ENCODE measurements around the gene SERTAD2.

DNA sequence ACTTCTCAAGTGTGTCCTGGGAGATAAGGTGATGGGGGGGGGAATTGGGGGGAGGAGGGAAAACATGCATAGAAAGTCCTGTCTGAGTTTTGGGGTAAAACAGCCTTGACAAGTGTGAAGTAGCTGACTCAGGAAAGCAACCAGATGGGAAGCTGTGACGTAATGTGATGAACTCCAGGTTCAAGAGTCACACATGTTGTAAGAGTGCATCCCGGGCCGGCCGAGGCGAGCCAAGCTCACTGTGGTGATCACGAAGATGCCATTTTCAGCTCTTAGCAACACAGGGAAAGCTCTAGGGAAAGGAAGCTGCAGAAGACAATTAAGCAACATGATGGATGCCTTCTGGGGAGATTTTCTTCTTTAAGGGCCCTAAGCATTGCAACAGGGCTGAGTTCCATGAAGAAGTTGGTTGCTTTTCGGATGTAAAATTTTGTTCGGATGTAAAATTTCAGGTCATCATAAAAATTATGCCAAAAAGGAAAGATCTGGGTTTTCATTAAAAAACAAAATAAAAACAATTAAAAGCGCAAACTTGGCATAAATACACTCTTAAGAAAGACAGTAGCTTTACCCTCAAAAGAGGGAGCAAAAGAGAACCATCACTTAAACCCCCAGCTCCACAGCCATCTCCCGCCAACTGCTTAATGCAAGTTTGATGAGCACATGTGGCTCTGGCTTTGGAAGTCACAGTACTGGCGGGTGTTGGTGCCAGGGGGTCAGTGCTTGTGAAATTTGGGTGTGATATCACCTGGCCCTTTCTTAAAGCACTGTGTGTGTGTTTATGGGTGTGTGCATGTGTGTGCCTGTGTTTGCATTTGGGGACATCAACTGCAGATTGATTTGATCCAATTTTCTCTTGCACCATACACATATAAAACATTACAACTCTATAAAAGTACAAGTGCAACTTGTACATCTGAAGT is 19.1 kb downstream of the SERTAD2 start:
- TF ChIP-seq, protein P1, sequence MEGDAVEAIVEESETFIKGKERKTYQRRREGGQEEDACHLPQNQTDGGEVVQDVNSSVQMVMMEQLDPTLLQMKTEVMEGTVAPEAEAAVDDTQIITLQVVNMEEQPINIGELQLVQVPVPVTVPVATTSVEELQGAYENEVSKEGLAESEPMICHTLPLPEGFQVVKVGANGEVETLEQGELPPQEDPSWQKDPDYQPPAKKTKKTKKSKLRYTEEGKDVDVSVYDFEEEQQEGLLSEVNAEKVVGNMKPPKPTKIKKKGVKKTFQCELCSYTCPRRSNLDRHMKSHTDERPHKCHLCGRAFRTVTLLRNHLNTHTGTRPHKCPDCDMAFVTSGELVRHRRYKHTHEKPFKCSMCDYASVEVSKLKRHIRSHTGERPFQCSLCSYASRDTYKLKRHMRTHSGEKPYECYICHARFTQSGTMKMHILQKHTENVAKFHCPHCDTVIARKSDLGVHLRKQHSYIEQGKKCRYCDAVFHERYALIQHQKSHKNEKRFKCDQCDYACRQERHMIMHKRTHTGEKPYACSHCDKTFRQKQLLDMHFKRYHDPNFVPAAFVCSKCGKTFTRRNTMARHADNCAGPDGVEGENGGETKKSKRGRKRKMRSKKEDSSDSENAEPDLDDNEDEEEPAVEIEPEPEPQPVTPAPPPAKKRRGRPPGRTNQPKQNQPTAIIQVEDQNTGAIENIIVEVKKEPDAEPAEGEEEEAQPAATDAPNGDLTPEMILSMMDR (conservative IDR thresholded peaks at IDR 0.05; ENCODE audit: low read depth, low read length): no peak
- TF ChIP-seq EZH2 (IDR thresholded peaks at IDR 0.05; ENCODE audit: low read length, unreplicated experiment): no peak
- TF ChIP-seq EZH2phosphoT487 (IDR thresholded peaks at IDR 0.05; ENCODE audit: borderline replicate concordance, low read length): no peak

All from PC-3 (cell line).